AG20443 (cell line): ENCODE measurements around the gene PDGFRB.

Experiments
- DNase-seq: peaks from one replicate; pipeline ENCODE4 v3.0.0; 2012; ENCODE audit warnings: low spot score, mixed read lengths

Gene PDGFRB

GRCh38 chr5:150065886-150066285 lies 89.8 kb downstream of the PDGFRB start:
- no peak for DNase-seq

- peak; percentile 67 for DNase-seq
Observed at GRCh38 chr5:150065346-150065745, 90.3 kb downstream of the PDGFRB start.

GRCh38 chr5:150064681-150065220 lies 90.9 kb downstream of the PDGFRB start:
- no peak for DNase-seq
